Thymus (tissue), 11 donors: Measurements from ENCODE around the gene KIF18A. TPM values are rescaled to one million over a fixed set of nuclear protein-coding genes. Genes with fewer than 3 reads are reported as not detected.
"Not testable (repeated sequence)": the region's sequence is repeated elsewhere in the genome, so short reads cannot be mapped to it uniquely, and the experiment has no call there.

Source experiments
- DNase-seq, 9 donors: peaks; one replicate each; pipeline ENCODE4 v3.0.0-alpha.2; 2013; ENCODE audit warnings: low spot score in 9 of 9, low read depth in 6 of 9, missing footprints in 1 of 9
- H3K27ac ChIP-seq, 2 donors: one replicate each; pipeline ENCODE4 v1.5.1; 2013; ENCODE audit warnings: control low read depth in 1 of 2, low read depth in 1 of 2, low read length in 1 of 2, mild to moderate bottlenecking in 1 of 2, moderate library complexity in 1 of 2
- H3K27me3 ChIP-seq, 2 donors: one replicate each; pipeline ENCODE4 v1.5.1; 2013; ENCODE audit warnings: low read length in 1 of 2; ENCODE audit not compliant: control insufficient read depth in 2 of 2, insufficient read depth in 1 of 2
- H3K36me3 ChIP-seq, 2 donors: one replicate each; pipeline ENCODE4 v1.5.1; 2013; ENCODE audit warnings: low read length in 1 of 2, mild to moderate bottlenecking in 1 of 2, moderate library complexity in 1 of 2; ENCODE audit not compliant: control insufficient read depth in 2 of 2, insufficient read depth in 2 of 2
- H3K4me1 ChIP-seq, 2 donors: one replicate each; pipeline ENCODE4 v1.5.1; 2013; ENCODE audit warnings: low read length in 2 of 2; ENCODE audit not compliant: control insufficient read depth in 2 of 2, insufficient read depth in 2 of 2
- H3K4me3 ChIP-seq, 2 donors: one replicate each; pipeline ENCODE4 v1.5.1; 2013; ENCODE audit warnings: low read length in 2 of 2, control low read depth in 1 of 2, mild to moderate bottlenecking in 1 of 2
- H3K9me3 ChIP-seq, 2 donors: one replicate each; pipeline ENCODE4 v1.5.1; 2013; ENCODE audit warnings: low read length in 1 of 2, mild to moderate bottlenecking in 1 of 2; ENCODE audit not compliant: control insufficient read depth in 2 of 2, insufficient read depth in 1 of 2
- WGBS: extraction: QIAGEN DNeasy Blood & Tissue Kit; methylation state at CpG from one replicate; pipeline ENCODE4 v1.1.7; 2013; 5-methylcytosine and 5-hydroxymethylcytosine counted together
- polyA plus RNA-seq: library from polyadenylated mRNA; stranded (reverse); fragments of 200-250 nt; gene quantifications from one replicate; pipeline ENCODE4 v1.2.3, GENCODE V29; 2013
- total RNA-seq: library from RNA; stranded (reverse); fragments of 120-200 nt; gene quantifications from one replicate; pipeline ENCODE4 v1.2.4, GENCODE V29; 2013
- donor health status: healthy.

The KIF18A gene
- total and polyA plus RNA-seq, 2 donors = 2.3 to 14.0 TPM

DNA sequence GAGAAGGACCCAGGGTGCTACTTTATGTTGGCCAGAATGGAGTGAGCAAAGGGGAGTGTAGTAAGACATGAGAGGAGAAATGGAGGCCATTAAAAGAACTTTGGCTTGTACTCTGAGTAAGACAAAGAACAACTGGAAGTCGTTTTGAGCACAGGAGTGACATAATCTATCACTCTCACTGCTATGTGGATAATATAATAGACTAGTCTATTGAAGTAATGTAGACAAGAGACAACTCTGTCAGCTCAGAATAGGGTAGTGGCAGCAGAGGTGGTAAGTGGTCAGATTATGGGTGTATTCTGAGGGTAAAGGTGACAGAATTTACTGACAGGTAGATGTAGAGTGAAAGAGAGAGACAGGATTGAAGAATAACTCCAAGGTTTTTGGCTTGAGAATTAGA, 8.2 kb downstream of the KIF18A start:
- Histone ChIP-seq H3K36me3 (peaks cover 0 to 14% of the 10 kb centered on the region in 2 donors), H3K9me3 (no peaks in the 10 kb centered on the region), H3K27me3 (no peaks in the 10 kb centered on the region), H3K4me1 (no peaks in the 10 kb centered on the region), H3K27ac (no peak overlapping the region), H3K4me3 (no peak overlapping the region)
- 88% methylated on average over 1 of the region's 1 CpG for WGBS
- no peak for DNase-seq

DNA sequence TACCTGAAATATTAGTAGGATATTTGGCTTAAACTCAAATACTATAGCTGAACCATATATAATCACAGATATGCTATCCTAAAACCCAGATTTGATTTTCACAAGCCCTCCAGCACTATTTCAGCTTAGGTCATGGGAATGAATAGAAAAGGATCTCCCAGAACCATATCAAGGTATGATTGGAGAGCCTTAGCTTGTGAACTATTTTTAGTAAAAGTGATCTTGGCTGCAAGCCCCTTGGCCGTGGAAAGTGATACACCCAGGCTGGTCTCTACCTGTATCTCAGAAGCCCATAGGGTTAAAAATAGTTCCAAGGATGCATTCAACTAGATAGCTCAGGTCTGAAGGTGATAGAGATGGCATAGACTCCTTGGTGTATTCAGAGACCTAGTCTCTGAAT, 9.7 kb downstream of the KIF18A start:
- no peak overlapping the region for H3K27ac ChIP-seq
- WGBS = 98% methylated on average over 1 of the region's 1 CpG
- no peak for DNase-seq
- peaks cover 0 to 14% of the 10 kb centered on the region in 2 donors for H3K36me3 ChIP-seq
- H3K4me1 ChIP-seq = no peaks in the 10 kb centered on the region
- no peaks in the 10 kb centered on the region for H3K9me3 ChIP-seq
- no peak overlapping the region for H3K4me3 ChIP-seq
- no peaks in the 10 kb centered on the region for H3K27me3 ChIP-seq

- H3K36me3 ChIP-seq = peaks cover 3 to 16% of the 10 kb centered on the region in 2 donors
- no peaks in the 10 kb centered on the region for H3K9me3 ChIP-seq
- H3K27me3 ChIP-seq = no peaks in the 10 kb centered on the region
- no peaks in the 10 kb centered on the region for H3K4me1 ChIP-seq
- no peak overlapping the region for H3K4me3 ChIP-seq
- no peak overlapping the region for H3K27ac ChIP-seq
- DNase-seq = no peak
Measured at GRCh38 chr11:28092786-28093185, 15.2 kb downstream of the KIF18A start.

- Histone ChIP-seq H3K4me1 (no peaks in the 10 kb centered on the region), H3K36me3 (peaks cover 3 to 9% of the 10 kb centered on the region in 2 donors), H3K27ac (no peak overlapping the region), H3K9me3 (no peaks in the 10 kb centered on the region), H3K4me3 (no peak overlapping the region), H3K27me3 (no peaks in the 10 kb centered on the region)
- WGBS = 99% methylated on average over 2 of the region's 2 CpGs
- no peak for DNase-seq
Measured at GRCh38 chr11:28090052-28090749, 17.8 kb downstream of the KIF18A start.

DNA sequence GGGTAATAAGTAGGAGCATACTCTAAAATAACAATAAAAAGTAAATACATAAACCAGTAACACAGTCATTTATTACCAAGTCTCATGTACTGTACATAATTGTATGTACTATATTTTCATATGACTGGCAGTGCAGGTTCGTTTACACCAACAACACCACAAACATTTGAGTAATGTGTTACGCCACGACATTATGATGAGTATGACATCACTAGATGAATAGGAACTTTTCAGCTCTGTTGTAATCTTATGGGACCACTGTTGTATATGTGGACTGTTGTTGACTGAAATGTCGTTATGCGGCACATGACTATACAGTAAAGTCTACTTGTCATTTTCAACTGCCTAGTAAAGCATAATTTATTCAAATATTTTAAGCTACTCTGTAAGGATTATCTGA, 18.6 kb downstream of the KIF18A start:
- Histone ChIP-seq H3K27me3 (no peaks in the 10 kb centered on the region), H3K36me3 (peaks cover 3 to 10% of the 10 kb centered on the region in 2 donors), H3K9me3 (no peaks in the 10 kb centered on the region), H3K4me1 (no peaks in the 10 kb centered on the region), H3K4me3 (no peak overlapping the region), H3K27ac (no peak overlapping the region)
- WGBS = over 99% methylated on average over 5 of the region's 5 CpGs
- DNase-seq = no peak

DNA sequence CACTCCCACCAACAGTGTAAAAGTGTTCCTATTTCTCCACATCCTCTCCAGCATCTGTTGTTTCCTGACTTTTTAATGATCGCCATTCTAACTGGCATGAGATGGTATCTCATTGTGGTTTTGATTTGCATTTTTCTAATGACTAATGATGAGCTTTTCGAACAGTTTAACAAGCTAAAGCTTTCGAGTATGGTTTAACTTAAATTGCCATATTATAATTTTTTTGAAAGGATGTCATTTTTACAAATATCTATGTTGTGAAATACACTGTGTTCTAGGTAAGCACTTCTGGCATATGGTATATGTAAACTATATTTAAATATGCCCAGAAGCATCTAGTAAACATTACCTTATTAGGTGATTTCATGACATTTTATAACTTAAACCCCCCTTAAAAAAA, 20.3 kb downstream of the KIF18A start:
- not testable (repeated sequence) for H3K9me3 ChIP-seq, H3K27ac ChIP-seq, DNase-seq, H3K4me3 ChIP-seq, H3K4me1 ChIP-seq, H3K27me3 ChIP-seq
- WGBS = 96% methylated on average over 3 of the region's 3 CpGs
- peaks cover 3 to 13% of the 10 kb centered on the region in 2 donors for H3K36me3 ChIP-seq

DNA sequence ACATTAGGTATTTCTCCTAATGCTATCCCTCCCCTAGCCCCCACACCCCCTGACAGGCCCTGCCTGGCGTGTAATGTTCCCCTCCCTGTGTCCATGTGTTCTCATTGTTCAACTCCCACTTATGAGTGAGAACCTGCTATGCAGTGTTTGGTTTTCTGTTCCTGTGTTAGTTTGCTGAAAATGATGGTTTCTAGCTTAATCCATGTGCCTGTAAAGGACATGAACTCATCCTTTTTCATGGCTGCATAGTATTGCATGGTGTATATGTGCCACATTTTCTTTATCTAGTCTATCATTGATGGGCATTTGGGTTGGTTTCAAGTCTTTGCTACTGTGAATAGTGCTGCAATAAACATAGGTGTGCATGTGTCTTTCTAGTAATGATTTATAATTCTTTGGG, 20.8 kb downstream of the KIF18A start:
- H3K4me3 ChIP-seq, DNase-seq, H3K4me1 ChIP-seq, H3K27ac ChIP-seq, H3K9me3 ChIP-seq, H3K27me3 ChIP-seq: not testable (repeated sequence)
- WGBS = 94% methylated on average over 1 of the region's 1 CpG
- peaks cover 3 to 13% of the 10 kb centered on the region in 2 donors for H3K36me3 ChIP-seq

- Histone ChIP-seq H3K9me3 (no peaks in the 10 kb centered on the region), H3K27ac (no peak overlapping the region), H3K4me1 (no peaks in the 10 kb centered on the region), H3K36me3 (peaks cover 3 to 16% of the 10 kb centered on the region in 2 donors), H3K4me3 (no peak overlapping the region), H3K27me3 (no peaks in the 10 kb centered on the region)
- DNase-seq = no peak
- WGBS = 97% methylated on average over 1 of the region's 1 CpG
Measured at GRCh38 chr11:28086569-28086968, 21.4 kb downstream of the KIF18A start.

GRCh38 chr11:28083118-28083517, 24.8 kb downstream of the KIF18A start:
- Histone ChIP-seq H3K4me1 (no peaks in the 10 kb centered on the region), H3K4me3 (no peak overlapping the region), H3K9me3 (no peaks in the 10 kb centered on the region), H3K36me3 (peaks cover 0 to 25% of the 10 kb centered on the region in 2 donors), H3K27ac (no peak overlapping the region), H3K27me3 (no peaks in the 10 kb centered on the region)
- 99% methylated on average over 1 of the region's 1 CpG for WGBS
- DNase-seq = no peak
